HepG2 (cell line): Measurements from ENCODE around the gene UBTD1. TPM values are rescaled to one million over a fixed set of nuclear protein-coding genes. Genes with fewer than 3 reads are reported as not detected.

Experiments
- FOSL1 ChIP-seq: sonication (generic); formaldehyde crosslinking; IDR thresholded peaks from 2 replicates; pipeline ENCODE4 v1.9.0; 2021; ENCODE audit warnings: missing genetic modification reagents, borderline replicate concordance
- FOSL2 ChIP-seq: sonication (generic); formaldehyde crosslinking; IDR thresholded peaks from 2 replicates; pipeline ENCODE4 v1.4.0; 2020; ENCODE audit warnings: missing genetic modification reagents
- HBP1 ChIP-seq: IDR thresholded peaks from 2 replicates; pipeline ENCODE4 v1.6.1; 2016; ENCODE audit warnings: low read depth, control low read depth
- HCFC1 ChIP-seq: fragments of 150-350 bp; IDR thresholded peaks from 2 replicates; pipeline ENCODE4 v1.6.1; 2014; ENCODE audit warnings: low read depth, low read length
- HNF4G ChIP-seq, 2 experiments: sonication (generic) in 1 of 2; formaldehyde crosslinking in 1 of 2; IDR thresholded peaks; 2 replicates each; pipeline versions ENCODE4 v1.4.0 to v1.6.1; 2011 to 2020; ENCODE audit warnings: borderline replicate concordance in 2 of 2, low read depth in 2 of 2, mild to moderate bottlenecking in 2 of 2, low read length in 1 of 2, missing genetic modification reagents in 1 of 2, moderate library complexity in 1 of 2
- HOXA7 ChIP-seq: sonication (generic); formaldehyde crosslinking; IDR thresholded peaks from 2 replicates; pipeline ENCODE4 v1.8.1; 2022; ENCODE audit warnings: mild to moderate bottlenecking, missing genetic modification reagents, moderate library complexity
- IKZF4 ChIP-seq: sonication (generic); formaldehyde crosslinking; IDR thresholded peaks from 2 replicates; pipeline ENCODE4 v1.5.1; 2020; ENCODE audit warnings: borderline replicate concordance, mild to moderate bottlenecking, low read depth, missing genetic modification reagents; ENCODE audit errors: not compliant biosample characterization
- ISL2 ChIP-seq: sonication (generic); formaldehyde crosslinking; IDR thresholded peaks from 2 replicates; pipeline ENCODE4 v1.5.0; 2020; ENCODE audit warnings: missing genetic modification reagents
- JUN ChIP-seq: sonication (generic); formaldehyde crosslinking; IDR thresholded peaks from 2 replicates; pipeline ENCODE4 v1.4.0; 2020; ENCODE audit warnings: mild to moderate bottlenecking, missing genetic modification reagents
- KLF16 ChIP-seq, 2 experiments: sonication (generic) in 1 of 2; formaldehyde crosslinking in 1 of 2; IDR thresholded peaks; 2 replicates each; pipeline versions ENCODE4 v1.6.1 to v1.8.0; 2016 to 2023; ENCODE audit warnings: missing genetic modification reagents in 2 of 2, missing compliant biosample characterization in 1 of 2
- MYNN ChIP-seq: sonication (generic); formaldehyde crosslinking; IDR thresholded peaks from 2 replicates; pipeline ENCODE4 v1.4.0; 2020; ENCODE audit warnings: mild to moderate bottlenecking, low read depth, missing genetic modification reagents
- NFIC ChIP-seq: IDR thresholded peaks from 2 replicates; pipeline ENCODE4 v1.6.1; 2012; ENCODE audit warnings: mild to moderate bottlenecking, low read length, inconsistent platforms
- NR2F1 ChIP-seq, 2 experiments: fragments of 450-650 bp in 1 of 2; formaldehyde crosslinking in 1 of 2; IDR thresholded peaks; 2 replicates each; pipeline versions ENCODE4 v1.5.0 to v1.6.1; 2016 to 2020; ENCODE audit warnings: mild to moderate bottlenecking in 1 of 2, missing compliant biosample characterization in 1 of 2, missing genetic modification reagents in 1 of 2, moderate library complexity in 1 of 2
- NRL ChIP-seq: sonication (generic); formaldehyde crosslinking; IDR thresholded peaks from 2 replicates; pipeline ENCODE4 v1.5.0; 2020; ENCODE audit warnings: missing genetic modification reagents, mild to moderate bottlenecking, moderate library complexity, borderline replicate concordance
- RFX1 ChIP-seq: fragments of 450-650 bp; IDR thresholded peaks from 2 replicates; pipeline ENCODE4 v1.6.1; 2017
- SMC3 ChIP-seq: IDR thresholded peaks from 2 replicates; pipeline ENCODE4 v1.6.1; 2011; ENCODE audit warnings: low read length, improper control_type of control experiment
- SNAPC2 ChIP-seq: sonication (generic); formaldehyde crosslinking; IDR thresholded peaks from 2 replicates; pipeline ENCODE4 v1.8.1; 2022; ENCODE audit warnings: mild to moderate bottlenecking, missing genetic modification reagents
- SP5 ChIP-seq: IDR thresholded peaks from 2 replicates; pipeline ENCODE4 v1.6.1; 2016; ENCODE audit warnings: low read depth, borderline replicate concordance
- SRY ChIP-seq: sonication (generic); formaldehyde crosslinking; IDR thresholded peaks from 2 replicates; pipeline ENCODE4 v1.8.0; 2022; ENCODE audit warnings: mild to moderate bottlenecking, missing genetic modification reagents
- TEAD2 ChIP-seq: sonication (generic); formaldehyde crosslinking; IDR thresholded peaks from 2 replicates; pipeline ENCODE4 v1.9.0; 2021; ENCODE audit warnings: missing genetic modification reagents
- ZBTB34 ChIP-seq: sonication (generic); formaldehyde crosslinking; IDR thresholded peaks from 2 replicates; pipeline ENCODE4 v1.8.0; 2022; ENCODE audit warnings: mild to moderate bottlenecking, missing genetic modification reagents
- ZNF12 ChIP-seq: sonication (generic); formaldehyde crosslinking; IDR thresholded peaks from 2 replicates; pipeline ENCODE4 v1.5.0; 2020; ENCODE audit warnings: missing genetic modification reagents
- ZNF260 ChIP-seq: sonication (generic); formaldehyde crosslinking; IDR thresholded peaks from 2 replicates; pipeline ENCODE4 v1.4.0; 2020; ENCODE audit warnings: missing genetic modification reagents, low read depth, mild to moderate bottlenecking, borderline replicate concordance
- ZNF441 ChIP-seq: sonication (generic); formaldehyde crosslinking; IDR thresholded peaks from 2 replicates; pipeline ENCODE4 v1.7.0; 2021; ENCODE audit warnings: missing genetic modification reagents, borderline replicate concordance
- ZNF558 ChIP-seq: sonication (generic); formaldehyde crosslinking; IDR thresholded peaks from 2 replicates; pipeline ENCODE4 v1.9.0; 2022; ENCODE audit warnings: mild to moderate bottlenecking, missing genetic modification reagents, borderline replicate concordance
- ZNF781 ChIP-seq: sonication (generic); formaldehyde crosslinking; IDR thresholded peaks from 2 replicates; pipeline ENCODE4 v1.5.1; 2020; ENCODE audit warnings: borderline replicate concordance, mild to moderate bottlenecking, missing genetic modification reagents; ENCODE audit errors: not compliant biosample characterization
- ZNF883 ChIP-seq: sonication (generic); formaldehyde crosslinking; IDR thresholded peaks from 2 replicates; pipeline ENCODE4 v1.5.1; 2020; ENCODE audit warnings: mild to moderate bottlenecking, missing genetic modification reagents; ENCODE audit errors: not compliant biosample characterization
- polyA plus RNA-seq, 8 experiments: library from polyadenylated mRNA; depleted of rRNA in 3 of 8; stranded (reverse) in 7 of 8; unstranded in 1 of 8; fragments of >200 nt; fragmentation: Illumina TruSeq in 4 of 8; extraction: Trizol in 4 of 8; gene quantifications; 2 replicates each; pipeline versions ENCODE4 v1.2.1 to v1.2.3, GENCODE V29; 2011 to 2016; ENCODE audit warnings: low read depth in 4 of 8, missing spikeins in 1 of 8, mixed read lengths in 1 of 8; ENCODE audit not compliant: insufficient read depth in 1 of 8
- total RNA-seq, 5 experiments: library from RNA; depleted of rRNA; stranded (reverse); fragments of >200 nt; fragmentation: Illumina TruSeq; extraction: Trizol; gene quantifications; 2 replicates each; pipeline ENCODE4 v1.2.3, GENCODE V29; 2016; ENCODE audit warnings: low read depth in 1 of 5
- TF ChIP-seq, protein P1 (sequence below): sonication (generic); formaldehyde crosslinking; IDR thresholded peaks from 2 replicates; pipeline ENCODE4 v1.4.0; 2020; ENCODE audit warnings: missing genetic modification reagents

The UBTD1 gene
- total and polyA plus RNA-seq, 2 of the 13 experiments (the other 11 are each of a cell fraction or from before 2014, with no cell fraction given): 7.9 to 10.0 TPM

- TF ChIP-seq NFIC: no peak
- TF ChIP-seq TEAD2: no peak
- no peak for TF ChIP-seq HCFC1
- no peak for TF ChIP-seq ZNF781 (CRISPR knock-in tag)
- TF ChIP-seq HBP1 (CRISPR knock-in tag): no peak
- 0 out of 2 replicates have a peak, but pooled peaks have one; percentile 63 for TF ChIP-seq SNAPC2 (CRISPR knock-in tag)
- TF ChIP-seq ISL2 (CRISPR knock-in tag): no peak
- TF ChIP-seq ZNF12 (CRISPR knock-in tag): no peak
- 0 out of 2 replicates have a peak, but pooled peaks have one; percentile 18 for TF ChIP-seq FOSL2 (CRISPR knock-in tag)
- TF ChIP-seq ZBTB34 (CRISPR knock-in tag): 0 out of 2 replicates have a peak, but pooled peaks have one; percentile 33
- no peak for TF ChIP-seq MYNN (CRISPR knock-in tag)
- peak; percentile 48; the same call in 1 of the 2 replicates for TF ChIP-seq ZNF441 (CRISPR knock-in tag)
- no peak for TF ChIP-seq SRY
- no peak for TF ChIP-seq IKZF4
- TF ChIP-seq SP5 (CRISPR knock-in tag): no peak
- no peak for TF ChIP-seq KLF16 (CRISPR knock-in tag; IDR thresholded peaks at IDR 0.05)
- TF ChIP-seq HNF4G (IDR thresholded peaks at IDR 0.05; ENCODE audit: borderline replicate concordance, low read depth, low read length): no peak
- no peak for TF ChIP-seq HNF4G (CRISPR knock-in tag; IDR thresholded peaks at IDR 0.05; ENCODE audit: borderline replicate concordance, low read depth)
- no peak for TF ChIP-seq ZNF883
- no peak for TF ChIP-seq NRL (CRISPR knock-in tag)
- no peak for TF ChIP-seq ZNF260
- no peak for TF ChIP-seq FOSL1 (CRISPR knock-in tag)
- TF ChIP-seq HOXA7: no peak
- TF ChIP-seq ZNF558 (CRISPR knock-in tag): peak; percentile 43; the same call in 1 of the 2 replicates
- no peak for TF ChIP-seq JUN (CRISPR knock-in tag)
- TF ChIP-seq, protein P1, sequence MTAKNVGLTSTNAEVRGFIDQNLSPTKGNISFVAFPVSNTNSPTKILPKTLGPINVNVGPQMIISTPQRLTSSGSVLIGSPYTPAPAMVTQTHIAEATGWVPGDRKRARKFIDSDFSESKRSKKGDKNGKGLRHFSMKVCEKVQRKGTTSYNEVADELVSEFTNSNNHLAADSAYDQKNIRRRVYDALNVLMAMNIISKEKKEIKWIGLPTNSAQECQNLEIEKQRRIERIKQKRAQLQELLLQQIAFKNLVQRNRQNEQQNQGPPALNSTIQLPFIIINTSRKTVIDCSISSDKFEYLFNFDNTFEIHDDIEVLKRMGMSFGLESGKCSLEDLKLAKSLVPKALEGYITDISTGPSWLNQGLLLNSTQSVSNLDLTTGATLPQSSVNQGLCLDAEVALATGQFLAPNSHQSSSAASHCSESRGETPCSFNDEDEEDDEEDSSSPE (CRISPR knock-in tag): peak; percentile 92
- no peak for TF ChIP-seq NR2F1 (CRISPR knock-in tag; IDR thresholded peaks at IDR 0.05)
- no peak for TF ChIP-seq SMC3
- TF ChIP-seq RFX1: no peak
Measured at GRCh38 chr10:97584798-97585438, 86.2 kb downstream of the UBTD1 start (continued).
